Measurements from ENCODE around the gene SFR1. TPM values are rescaled to one million over a fixed set of nuclear protein-coding genes. Genes with fewer than 3 reads are reported as not detected.

SFR1 gene
- total RNA-seq, 1 experiment from 2014 or later: 8.9 TPM

GRCh38 chr10:104089621-104090020 lies 32.4 kb upstream of the SFR1 start:
- peaks cover 6% of the 10 kb centered on the region for H3K36me3 Mint-ChIP-seq (ENCODE audit: insufficient read depth, unreplicated experiment)
- POLR2A ChIA-PET: interaction anchor here (0.6 to 31.8 kb wide), 8 partner anchors 8 to 38 kb away, joined by 3 to 1749 read pairs (median 3); partner anchors contain the start of gene SFR1
- no peak overlapping the region for H3K4me3 Mint-ChIP-seq (ENCODE audit: unreplicated experiment)
- peaks cover 11% of the 10 kb centered on the region for H3K9me3 Mint-ChIP-seq (ENCODE audit: unreplicated experiment)
- TF ChIP-seq CTCF (IDR thresholded peaks at IDR 0.05; ENCODE audit: unreplicated experiment): no peak
- H3K27ac Mint-ChIP-seq (ENCODE audit: low read depth, unreplicated experiment): no peak overlapping the region
- H3K27me3 Mint-ChIP-seq (ENCODE audit: insufficient read depth, unreplicated experiment): no peaks in the 10 kb centered on the region
- CTCF ChIA-PET: interaction anchor here (1.6 to 2.2 kb wide), 2 partner anchors 9 to 32 kb away, joined by 5 to 8 read pairs; no protein-coding TSS in a partner anchor
- H3K4me1 Mint-ChIP-seq (ENCODE audit: insufficient read depth, unreplicated experiment): peaks cover 26% of the 10 kb centered on the region
- no peak for DNase-seq (ENCODE audit: unreplicated experiment)
- BruUV-seq (replicated peaks): no TSS peak
- intact Hi-C loops (cut with micrococcal nuclease): no loop called here

- no peak for TF ChIP-seq CTCF (IDR thresholded peaks at IDR 0.05; ENCODE audit: unreplicated experiment)
- H3K9me3 Mint-ChIP-seq (ENCODE audit: unreplicated experiment): peaks cover 11% of the 10 kb centered on the region
- H3K27ac Mint-ChIP-seq (ENCODE audit: low read depth, unreplicated experiment): no peak overlapping the region
- peaks cover 6% of the 10 kb centered on the region for H3K36me3 Mint-ChIP-seq (ENCODE audit: insufficient read depth, unreplicated experiment)
- intact Hi-C loops (cut with micrococcal nuclease): no loop called here
- DNase-seq (ENCODE audit: unreplicated experiment): no peak
- H3K4me3 Mint-ChIP-seq (ENCODE audit: unreplicated experiment): no peak overlapping the region
- no TSS peak for BruUV-seq (replicated peaks)
- H3K4me1 Mint-ChIP-seq (ENCODE audit: insufficient read depth, unreplicated experiment): peaks cover 25% of the 10 kb centered on the region
- ChIA-PET POLR2A (interaction anchor here (0.7 to 31.8 kb wide), 7 partner anchors 8 to 126 kb away, joined by 3 to 1749 read pairs (median 3); partner anchors contain the start of gene SFR1), CTCF (interaction anchor here (0.9 to 2.2 kb wide), 4 partner anchors 10 to 205 kb away, joined by 3 to 6 read pairs (median 4); partner anchors contain the start of gene SFR1)
- no peaks in the 10 kb centered on the region for H3K27me3 Mint-ChIP-seq (ENCODE audit: insufficient read depth, unreplicated experiment)
These were observed 31.4 kb upstream of the SFR1 start for GRCh38 chr10:104090611-104091010.

GRCh38 chr10:104092749-104093148 lies 29.2 kb upstream of the SFR1 start:
- no TSS peak for BruUV-seq (replicated peaks)
- H3K4me1 Mint-ChIP-seq (ENCODE audit: insufficient read depth, unreplicated experiment): peaks cover 14% of the 10 kb centered on the region
- peaks cover 6% of the 10 kb centered on the region for H3K36me3 Mint-ChIP-seq (ENCODE audit: insufficient read depth, unreplicated experiment)
- intact Hi-C loops (cut with micrococcal nuclease): no loop called here
- no peak for TF ChIP-seq CTCF (IDR thresholded peaks at IDR 0.05; ENCODE audit: unreplicated experiment)
- H3K4me3 Mint-ChIP-seq (ENCODE audit: unreplicated experiment): no peak overlapping the region
- CTCF ChIA-PET: interaction anchor here (1.2 kb wide), 1 partner anchor 17 kb away, joined by 5 read pairs; no protein-coding TSS in a partner anchor
- H3K9me3 Mint-ChIP-seq (ENCODE audit: unreplicated experiment): peaks cover 18% of the 10 kb centered on the region
- DNase-seq (ENCODE audit: unreplicated experiment): no peak
- no peaks in the 10 kb centered on the region for H3K27me3 Mint-ChIP-seq (ENCODE audit: insufficient read depth, unreplicated experiment)
- POLR2A ChIA-PET: interaction anchor here (2.8 to 31.8 kb wide), 3 partner anchors 10 to 26 kb away, joined by 26 to 1749 read pairs (median 40); partner anchors contain the start of gene SFR1
- H3K27ac Mint-ChIP-seq (ENCODE audit: low read depth, unreplicated experiment): no peak overlapping the region

- no peak for TF ChIP-seq CTCF (IDR thresholded peaks at IDR 0.05; ENCODE audit: unreplicated experiment)
- CTCF ChIA-PET: interaction anchor here (1.8 kb wide), 1 partner anchor 25 kb away, joined by 6 read pairs; no protein-coding TSS in a partner anchor
- H3K27ac Mint-ChIP-seq (ENCODE audit: low read depth, unreplicated experiment): no peak overlapping the region
- peaks cover 7% of the 10 kb centered on the region for H3K9me3 Mint-ChIP-seq (ENCODE audit: unreplicated experiment)
- POLR2A ChIA-PET: interaction anchor here (1.0 to 2.2 kb wide), 3 partner anchors 13 to 27 kb away, joined by 3 to 20 read pairs (median 3); partner anchors contain the start of gene SFR1
- H3K4me1 Mint-ChIP-seq (ENCODE audit: insufficient read depth, unreplicated experiment): peaks cover 6% of the 10 kb centered on the region
- intact Hi-C loops (cut with micrococcal nuclease): no loop called here
- no peak overlapping the region for H3K4me3 Mint-ChIP-seq (ENCODE audit: unreplicated experiment)
- no TSS peak for BruUV-seq (replicated peaks)
- no peaks in the 10 kb centered on the region for H3K27me3 Mint-ChIP-seq (ENCODE audit: insufficient read depth, unreplicated experiment)
- H3K36me3 Mint-ChIP-seq (ENCODE audit: insufficient read depth, unreplicated experiment): peaks cover 6% of the 10 kb centered on the region
- DNase-seq (ENCODE audit: unreplicated experiment): no peak
These were observed 25.3 kb upstream of the SFR1 start for GRCh38 chr10:104096692-104097091.
